Left forelimb (tissue), 1 donor: ENCODE data around the gene TSEN54.

Source experiments
- DNase-seq: peaks from one replicate; pipeline ENCODE4 v3.0.0-alpha.2; 2018; ENCODE audit warnings: low spot score

The TSEN54 gene

DNA sequence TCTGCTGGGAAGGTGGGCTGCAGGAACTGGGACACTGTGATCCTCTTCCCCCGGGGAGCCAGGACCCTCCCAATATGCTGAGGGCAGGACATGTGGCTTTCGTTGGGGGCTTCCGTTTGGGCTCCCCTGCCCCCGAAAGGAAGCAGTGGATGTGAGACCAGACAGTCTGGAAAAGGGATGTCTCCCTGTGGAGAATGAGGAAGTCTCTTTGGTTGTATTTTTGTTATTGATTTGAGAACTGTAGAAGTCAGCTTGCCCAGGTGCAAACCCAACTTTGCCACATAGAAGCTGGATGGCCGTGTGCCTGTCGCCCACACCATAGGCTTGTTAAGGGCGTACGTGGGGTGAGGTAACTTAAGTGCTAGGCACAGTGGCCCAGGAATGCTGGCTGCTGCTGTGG, 27.9 kb downstream of the TSEN54 start:
- no peak for DNase-seq

DNA sequence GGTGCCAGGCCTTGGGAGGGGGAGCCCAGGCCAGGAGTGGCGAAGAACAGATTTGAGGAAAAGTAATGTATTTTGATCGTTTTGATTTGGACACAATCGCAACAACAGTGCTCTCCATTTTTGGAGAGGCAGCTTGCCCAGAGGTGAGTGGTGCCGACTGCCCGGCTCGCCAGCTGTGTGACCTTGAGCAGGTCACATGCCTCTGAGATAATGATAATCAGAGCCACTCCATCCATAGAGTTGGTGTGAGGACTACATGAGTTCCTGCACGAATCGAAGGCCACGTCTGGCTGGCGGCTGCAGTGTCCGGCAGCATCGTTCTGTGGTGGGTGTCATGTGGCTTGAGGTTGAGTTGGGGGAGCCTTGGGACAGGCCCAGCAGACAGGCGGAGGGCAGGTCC, 29.9 kb downstream of the TSEN54 start:
- no peak for DNase-seq

DNA sequence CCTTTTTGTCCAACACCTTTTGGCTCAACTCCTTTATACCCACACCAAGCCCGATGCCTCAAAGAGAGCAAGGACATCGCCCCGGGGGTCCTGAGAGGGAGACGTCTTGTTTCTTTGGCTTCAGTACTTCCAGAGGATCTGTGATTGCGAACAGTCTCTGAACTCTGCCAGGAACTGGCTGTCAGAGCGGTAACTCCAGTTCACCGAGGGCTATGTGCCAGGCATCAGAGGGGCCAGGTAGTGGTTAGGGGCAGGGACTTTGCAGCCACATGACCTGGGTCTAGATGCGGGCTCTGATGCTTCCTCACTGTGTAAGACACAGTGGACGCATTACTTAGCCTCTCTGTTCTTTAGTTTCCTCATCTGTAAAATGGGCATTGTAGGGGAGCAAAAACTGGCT, 30.8 kb downstream of the TSEN54 start:
- DNase-seq: no peak

DNA sequence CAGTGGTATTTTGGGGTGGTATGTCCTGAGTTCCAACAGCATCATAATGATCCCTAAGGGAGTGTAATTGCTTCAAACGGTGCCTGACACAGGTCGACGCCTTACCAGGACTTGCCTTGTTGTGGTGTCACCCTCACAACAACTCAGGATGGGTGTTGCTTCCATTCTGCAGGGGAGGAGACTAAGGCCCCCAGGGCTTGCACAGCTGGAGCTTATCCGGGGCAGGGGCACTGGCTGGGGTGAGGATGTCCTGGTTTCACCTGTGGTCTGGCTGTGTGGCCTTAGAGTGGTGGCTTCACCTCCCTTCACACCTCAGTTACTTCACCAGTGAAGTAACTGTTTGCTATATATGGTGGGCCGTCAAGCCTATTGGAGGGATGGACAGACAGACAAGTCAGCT, 32.5 kb downstream of the TSEN54 start:
- no peak for DNase-seq

DNA sequence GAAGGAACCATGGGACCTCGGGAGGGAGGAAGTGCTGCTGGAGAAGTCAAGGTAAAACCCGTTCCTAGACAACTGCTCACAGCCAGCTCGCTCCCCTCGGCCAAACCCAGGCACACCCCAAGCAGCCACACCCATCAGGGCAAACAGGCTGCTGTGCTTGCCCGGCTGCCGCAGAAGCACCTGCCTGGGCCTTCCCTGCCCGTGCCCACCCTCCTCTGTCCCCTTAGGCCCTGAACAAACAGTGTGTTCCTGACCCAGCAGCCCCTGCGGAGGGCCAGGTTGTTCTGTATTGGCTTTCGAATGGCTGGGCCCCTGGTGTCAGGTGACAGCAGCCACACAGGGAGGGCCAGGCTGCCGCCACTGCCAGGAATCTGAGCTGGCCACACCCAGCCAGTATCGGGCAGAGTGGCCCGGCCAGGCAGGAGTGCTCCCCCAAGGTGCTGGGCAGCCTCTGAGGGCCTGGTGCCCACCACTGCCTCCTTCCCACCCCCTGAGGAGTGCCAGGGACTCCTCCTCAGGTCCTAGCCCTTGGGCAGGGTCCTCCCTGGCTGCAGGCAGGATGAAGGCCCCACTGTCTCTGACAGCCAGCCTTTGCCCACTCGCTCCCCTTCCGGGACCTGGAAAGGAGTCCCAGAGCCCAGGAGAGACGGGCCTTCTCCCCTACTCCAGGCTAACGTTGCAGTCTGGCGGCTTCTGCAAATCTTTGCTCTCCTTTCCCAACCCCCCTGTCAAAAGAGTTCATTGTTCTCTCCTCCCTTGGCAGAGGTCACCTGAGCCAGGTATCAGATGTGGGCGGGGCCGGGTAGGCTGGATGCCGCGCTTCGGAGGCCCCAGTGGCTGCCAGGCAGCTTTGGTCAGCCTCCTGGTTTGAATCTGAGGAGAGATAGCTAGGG, 33.2 kb downstream of the TSEN54 start:
- no peak for DNase-seq

DNA sequence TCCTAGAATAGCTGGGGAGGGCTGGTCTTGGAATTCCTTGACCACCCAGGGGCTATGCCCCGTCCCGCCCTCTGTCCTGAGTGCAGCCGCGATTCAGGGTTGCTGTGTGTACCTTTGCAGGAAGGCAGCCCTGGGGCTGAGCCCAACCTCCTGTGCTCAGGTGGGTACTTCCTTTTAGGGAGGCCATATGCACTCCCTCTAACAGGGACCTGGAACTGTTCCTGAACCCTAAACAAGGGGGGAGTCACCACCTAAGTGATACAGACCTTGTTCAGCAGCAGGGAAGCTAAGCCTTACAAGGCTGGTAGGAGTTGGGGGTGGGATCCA, 33.8 kb downstream of the TSEN54 start:
- no peak for DNase-seq

DNA sequence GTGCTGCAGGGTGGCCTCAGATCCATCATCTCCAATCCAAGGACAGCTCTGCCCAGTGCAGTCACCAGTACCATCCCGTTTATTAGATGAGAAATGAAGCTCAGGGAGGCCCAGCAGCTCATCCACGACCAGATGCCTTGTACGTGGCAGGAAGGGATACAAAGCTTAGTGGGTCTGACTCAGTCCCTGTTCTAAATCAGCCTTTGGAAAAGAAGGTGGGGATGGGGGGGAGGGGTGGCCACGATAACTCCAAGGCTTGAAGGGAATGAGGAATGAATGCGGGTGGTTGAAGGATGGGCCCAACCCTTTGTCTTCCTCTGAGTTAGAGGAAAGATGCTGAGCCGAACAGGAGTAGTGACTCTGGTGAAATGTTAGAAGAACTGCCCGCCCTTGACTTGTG, 34.9 kb downstream of the TSEN54 start:
- DNase-seq: no peak

DNA sequence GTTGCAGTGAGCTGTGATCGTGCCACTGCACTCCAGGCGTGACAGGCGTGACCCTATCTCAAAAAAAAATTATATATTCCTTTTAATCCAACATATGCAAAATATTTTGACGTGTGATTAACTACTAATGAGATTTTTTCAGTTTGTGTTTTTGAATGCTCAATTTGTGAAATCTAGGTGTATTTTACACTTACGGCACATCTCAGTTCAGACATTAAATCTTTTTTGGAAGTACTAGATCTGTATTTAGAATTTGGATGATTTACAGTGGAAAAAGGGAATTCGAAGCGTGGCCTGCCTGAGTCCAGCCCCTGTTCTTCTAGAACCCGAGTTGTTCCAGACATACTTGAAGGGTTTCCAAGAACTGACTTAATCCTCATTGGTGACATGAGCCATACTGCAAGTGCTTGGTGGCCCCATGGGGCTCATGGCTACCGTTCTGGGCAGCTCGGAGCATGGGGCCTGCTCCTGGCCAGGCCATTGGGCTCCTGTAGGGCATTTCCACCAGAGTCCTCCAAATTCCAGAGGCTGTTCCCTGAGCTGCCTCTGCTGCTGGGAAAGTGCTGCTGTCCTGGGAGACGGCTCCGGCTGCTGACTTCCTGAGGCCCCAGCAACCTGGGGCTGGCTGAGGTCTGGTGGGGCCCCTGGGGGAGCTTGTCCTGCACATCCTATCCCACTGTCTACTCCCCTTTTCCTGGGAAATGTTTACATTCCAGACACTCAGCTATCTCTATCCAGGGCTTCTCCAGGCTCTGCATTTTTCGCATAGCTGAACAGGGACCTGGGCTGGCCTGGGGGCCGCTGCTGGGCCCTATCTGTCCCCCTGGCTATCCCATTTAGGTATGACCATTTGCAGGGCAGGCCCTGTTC, 36.3 kb downstream of the TSEN54 start:
- DNase-seq: no peak

DNA sequence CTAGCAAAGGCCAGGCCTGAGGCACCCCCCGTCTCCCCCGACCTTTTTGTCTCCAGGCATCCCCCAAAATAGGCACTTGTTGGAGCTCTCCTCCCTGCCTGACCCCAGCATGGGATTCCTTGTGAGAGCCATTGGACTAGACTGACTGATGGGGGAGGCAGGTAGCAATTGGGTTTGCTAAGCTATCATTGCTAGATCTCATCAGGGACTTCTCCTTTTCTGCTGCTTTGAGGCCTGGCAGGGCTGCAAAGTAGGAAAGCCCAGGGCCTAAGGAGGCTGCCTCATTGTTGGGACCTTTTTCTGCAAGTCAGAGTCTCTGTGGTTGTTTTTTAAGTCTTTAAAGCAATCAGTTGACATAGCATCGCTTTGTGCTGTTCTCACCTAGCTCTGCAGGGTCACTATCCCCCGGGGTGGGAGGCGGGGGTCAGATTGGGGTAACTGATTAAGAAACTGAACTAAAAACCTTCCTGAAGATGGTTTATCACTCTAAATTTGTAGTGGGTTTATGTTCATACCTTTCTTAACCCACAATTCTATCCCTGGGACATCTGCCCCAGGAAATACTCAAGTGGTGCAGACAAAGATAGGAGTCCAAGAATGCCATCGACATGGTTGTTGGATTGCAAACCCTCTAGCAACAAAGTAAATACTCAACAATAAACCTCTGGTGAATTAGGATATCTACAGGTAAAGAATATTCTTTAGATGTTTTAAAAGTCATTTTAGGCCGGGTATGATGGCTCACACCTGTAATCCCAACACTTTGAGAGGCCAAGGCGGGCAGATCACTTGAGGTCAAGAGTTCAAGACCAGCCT, 37.2 kb downstream of the TSEN54 start:
- no peak for DNase-seq

DNA sequence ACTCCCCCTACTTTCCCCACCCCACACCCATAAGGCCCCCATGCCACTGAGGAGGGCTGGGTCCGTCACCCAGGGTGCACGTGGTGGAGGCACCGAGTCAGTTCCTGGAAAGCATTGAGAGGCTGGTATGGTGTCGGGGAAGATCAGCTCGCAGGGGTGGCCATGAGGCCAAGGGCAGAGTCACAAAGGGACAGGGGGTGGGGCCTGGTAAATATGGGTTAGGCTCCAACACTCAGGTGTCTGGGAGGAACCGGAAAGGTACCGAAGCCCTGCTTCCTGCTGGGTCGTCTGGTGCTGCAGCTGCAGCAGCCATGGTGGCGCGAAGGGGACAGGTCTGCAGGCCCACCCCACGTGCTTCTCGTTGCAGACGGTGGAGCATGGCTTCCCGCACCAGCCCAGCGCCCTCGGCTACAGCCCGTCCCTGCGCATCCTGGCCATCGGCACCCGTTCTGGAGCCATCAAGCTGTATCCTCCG, 39.4 kb downstream of the TSEN54 start:
- DNase-seq: no peak

DNA sequence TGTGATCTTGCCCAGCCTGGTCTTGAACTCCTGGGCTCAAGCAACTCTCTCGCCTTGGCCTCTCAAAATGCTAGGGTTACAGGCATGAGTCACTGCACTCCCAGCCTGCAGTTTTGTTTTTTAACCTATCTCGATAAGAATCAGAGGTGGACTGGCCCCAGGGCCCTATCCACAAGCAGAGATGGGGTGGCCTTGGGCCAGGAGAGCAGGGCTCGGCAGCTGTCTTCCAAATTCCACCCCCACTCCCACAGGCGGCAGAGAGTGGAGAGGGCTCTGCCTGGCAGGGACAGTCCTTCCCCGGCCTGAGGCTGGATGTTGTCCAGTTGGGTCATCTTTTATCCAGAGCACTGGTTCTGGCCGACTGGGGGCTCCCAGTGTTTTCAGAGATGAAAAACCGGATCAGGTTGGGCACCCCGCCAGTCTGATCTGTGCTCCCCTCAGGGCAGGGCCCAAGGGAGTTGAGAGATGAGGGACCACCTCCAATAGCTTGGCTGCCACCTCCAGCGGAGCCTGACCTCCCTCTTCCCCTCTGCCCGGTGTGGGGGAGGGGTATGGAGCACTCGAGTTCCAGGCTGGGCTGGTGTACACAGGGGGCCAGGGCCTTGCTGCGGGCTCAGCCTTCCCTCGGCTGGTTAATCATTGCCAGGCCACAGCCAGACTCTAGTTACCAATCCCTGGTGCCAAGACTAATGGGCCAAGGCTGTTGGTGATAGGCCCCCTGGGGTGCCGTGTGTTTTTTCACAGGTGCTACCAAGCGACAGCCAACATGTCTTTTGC, 40.9 kb downstream of the TSEN54 start:
- no peak for DNase-seq

DNA sequence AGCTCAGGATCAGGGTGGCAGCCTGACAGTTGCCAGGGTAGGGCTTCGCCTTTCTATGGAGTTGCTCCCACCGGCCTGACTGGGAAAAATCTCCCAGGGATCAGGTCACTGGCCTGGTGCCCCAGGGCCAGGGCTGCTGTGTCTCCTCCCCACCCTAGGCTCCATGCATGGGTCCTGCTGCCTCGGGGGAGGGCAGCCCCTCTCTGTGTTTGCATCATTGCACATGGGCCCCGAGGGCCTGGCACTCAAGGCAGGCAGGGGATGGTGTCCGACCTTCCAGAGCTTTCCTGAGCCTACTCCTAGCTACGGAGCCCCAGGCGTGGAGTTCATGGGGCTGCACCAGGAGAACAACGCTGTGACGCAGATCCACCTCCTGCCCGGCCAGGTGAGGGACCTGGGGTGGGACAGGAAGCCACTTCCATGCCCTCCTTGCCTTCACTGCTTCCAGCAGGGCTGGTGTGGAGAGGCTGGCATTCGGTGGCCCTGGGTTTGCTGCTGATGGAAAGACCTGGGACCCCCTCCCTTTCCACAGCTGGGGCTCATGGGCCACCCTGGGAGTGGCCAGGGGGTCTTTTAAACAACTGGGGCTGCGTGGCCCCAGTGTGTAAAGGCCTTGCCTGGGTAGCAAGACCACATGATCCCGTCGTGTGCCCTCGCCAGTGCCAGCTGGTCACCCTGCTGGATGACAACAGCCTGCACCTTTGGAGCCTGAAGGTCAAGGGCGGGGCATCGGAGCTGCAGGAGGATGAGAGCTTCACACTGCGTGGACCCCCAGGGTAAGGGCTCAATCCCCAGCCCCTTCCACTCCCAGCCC, 41.7 kb downstream of the TSEN54 start:
- no peak for DNase-seq

DNA sequence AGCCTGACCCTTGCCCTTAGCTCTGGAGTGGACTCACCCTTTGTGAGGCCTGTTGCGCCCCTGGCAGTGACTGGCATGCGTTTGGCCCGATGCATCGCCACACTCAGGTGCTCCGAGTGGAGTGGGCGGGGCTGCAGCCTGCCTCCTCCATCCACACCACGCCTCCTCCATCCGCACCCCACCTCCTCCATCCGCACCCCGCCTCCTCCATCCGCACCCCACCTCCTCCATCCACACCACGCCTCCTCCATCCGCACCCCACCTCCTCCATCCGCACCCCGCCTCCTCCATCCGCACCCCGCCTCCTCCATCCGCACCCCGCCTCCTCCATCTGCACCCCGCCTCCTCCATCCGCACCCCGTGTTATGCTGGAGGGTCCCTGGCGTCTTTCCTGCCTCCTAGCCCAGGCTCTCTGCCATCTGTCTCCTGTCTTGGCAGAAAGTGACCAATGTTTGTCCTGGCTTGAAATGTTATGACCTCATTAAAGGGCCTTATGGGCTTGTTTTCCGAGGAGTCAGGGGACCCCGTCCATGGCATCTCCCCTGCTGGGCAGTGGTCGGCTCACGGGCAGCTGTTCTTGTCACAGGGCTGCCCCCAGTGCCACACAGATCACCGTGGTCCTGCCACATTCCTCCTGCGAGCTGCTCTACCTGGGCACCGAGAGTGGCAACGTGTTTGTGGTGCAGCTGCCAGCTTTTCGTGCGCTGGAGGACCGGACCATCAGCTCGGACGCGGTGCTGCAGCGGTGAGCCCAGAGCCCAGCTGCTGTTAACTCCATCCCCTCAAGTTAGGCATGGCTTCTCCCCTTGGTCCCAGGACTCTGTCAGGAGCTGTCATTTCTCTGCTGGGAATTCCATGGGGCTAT, 42.6 kb downstream of the TSEN54 start:
- DNase-seq: no peak

DNA sequence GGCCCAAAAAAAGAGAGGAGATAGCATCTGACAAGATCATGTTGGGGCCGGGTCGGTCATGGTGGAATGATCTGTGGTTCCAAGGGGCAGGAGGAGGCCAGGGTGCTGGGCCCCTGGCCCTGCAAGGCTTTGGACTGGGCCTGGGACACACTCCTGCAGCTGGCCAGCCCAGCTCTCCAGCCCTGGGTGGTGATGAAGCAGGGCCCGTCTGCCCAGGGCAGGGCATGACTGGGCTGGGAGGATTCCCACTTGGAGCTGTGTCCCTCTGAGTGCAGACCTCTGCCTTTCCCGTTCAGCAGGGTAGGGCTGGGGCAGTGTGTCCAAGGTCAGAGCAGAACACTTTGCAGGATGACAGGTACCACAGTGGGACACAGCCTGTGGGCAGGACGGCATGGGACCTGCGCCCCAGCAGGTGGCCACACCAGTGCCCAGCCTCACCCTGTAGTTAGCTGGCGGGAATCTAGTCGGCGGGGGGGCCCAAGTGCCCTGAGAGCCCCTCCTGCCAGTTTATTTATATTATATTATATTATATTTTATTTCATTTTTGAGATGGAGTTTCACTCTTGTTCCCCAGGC, 43.7 kb downstream of the TSEN54 start:
- DNase-seq: no peak

DNA sequence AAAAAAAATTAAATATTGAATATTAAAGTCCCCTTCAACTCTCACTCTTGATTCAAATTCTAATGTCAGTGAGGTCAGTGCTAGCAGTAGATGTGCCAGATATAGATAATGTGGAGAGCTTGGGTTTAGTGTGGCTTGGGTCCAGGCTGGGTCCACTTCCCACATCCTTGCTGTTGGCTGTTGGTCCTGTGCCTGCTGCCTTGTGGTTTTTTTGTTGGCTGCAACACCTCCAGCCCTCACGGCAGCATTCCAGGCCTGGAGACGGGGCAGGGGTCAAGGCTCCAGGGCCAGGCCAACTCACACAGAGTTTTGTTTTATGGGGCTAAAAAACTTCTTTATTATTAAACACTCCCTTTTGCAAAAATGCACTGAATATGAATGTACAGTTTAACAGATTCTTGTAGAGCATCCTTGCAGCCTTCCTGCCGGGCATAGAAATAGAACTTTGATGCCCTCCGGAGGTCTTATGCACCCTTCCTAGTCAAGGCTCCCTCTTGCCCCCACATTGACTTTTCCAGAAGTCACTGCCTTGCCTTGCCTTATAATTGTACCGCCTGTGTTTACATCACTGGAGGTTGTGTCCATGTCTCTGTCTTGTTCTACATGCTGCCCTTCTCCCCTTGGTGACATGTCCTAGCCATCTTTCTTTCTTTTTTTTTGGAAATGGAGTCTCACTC, 45.7 kb downstream of the TSEN54 start:
- DNase-seq: no peak

DNA sequence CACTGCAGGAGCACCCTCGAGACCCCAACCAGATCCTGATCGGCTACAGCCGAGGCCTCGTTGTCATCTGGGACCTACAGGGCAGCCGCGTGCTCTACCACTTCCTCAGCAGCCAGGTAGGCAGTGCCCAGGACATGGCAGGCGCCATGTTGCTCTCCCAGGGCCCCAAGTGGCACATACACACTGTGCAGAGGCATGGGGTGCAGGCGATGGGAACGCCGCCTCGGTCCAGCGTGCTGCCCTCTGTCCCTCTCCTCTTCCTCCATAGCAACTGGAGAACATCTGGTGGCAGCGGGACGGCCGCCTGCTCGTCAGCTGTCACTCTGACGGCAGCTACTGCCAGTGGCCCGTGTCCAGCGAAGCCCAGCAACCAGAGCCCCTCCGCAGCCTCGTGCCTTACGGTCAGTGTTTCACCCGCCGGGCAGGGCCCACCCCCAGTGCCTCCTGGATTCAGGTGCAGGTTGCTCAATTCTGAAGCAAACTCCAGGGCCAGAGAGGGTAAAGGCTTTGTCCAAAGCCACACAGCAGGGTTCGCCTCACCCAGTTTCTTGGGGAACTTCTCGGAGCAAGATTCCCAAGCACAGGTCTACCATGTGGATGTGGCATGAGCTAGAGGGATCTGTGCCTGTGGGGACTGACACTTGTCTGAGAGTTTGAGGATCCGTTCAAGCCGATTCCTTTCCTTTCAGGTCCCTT, 46.9 kb downstream of the TSEN54 start:
- no peak for DNase-seq

DNA sequence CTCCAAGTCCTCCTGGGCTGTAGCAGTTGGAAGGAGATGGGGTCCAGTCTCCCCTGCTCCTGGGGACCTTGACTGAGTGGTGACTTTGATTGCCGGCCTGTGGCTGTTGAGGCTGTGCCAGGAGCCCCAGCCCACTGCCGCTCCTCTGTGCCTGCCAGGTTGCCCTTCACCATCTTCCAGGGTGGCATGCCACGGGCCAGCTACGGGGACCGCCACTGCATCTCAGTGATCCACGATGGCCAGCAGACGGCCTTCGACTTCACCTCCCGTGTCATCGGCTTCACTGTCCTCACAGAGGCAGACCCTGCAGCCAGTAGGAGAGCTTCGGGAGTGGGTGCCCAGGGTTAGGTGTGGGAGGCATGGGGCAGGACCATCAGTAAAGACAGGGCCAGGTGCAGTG, 47.9 kb downstream of the TSEN54 start:
- DNase-seq: no peak

DNA sequence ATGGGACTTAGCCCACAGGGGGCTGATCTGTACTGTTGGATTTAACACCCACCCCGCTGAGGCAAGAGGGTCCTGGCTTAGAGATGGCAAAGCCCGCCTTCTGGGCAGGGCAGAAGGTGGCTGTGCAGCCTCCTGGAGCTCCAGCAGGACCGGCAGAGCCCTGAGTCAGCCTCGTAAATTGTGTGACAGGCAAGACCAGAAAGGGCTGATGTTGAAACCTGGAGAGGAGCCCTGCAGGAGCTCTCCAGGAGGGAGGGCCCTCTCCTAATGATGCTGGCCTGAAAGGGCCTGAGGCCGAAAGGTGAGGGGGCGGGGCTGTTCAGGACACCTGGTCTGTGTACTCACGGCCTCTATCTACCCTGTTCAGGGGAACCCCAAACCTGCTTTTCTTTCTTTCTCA, 48.7 kb downstream of the TSEN54 start:
- no peak for DNase-seq
